NT2/D1 (cell line): ENCODE measurements around the gene TPM1.

Source experiments
- SUZ12 ChIP-seq: IDR thresholded peaks from 2 replicates; pipeline ENCODE4 v1.6.1; 2011; ENCODE audit not compliant: insufficient read length, insufficient read depth; ENCODE audit errors: extremely low read depth
- YY1 ChIP-seq: IDR thresholded peaks from 2 replicates; pipeline ENCODE4 v1.6.1; 2011; ENCODE audit not compliant: insufficient read length, insufficient read depth
- ZNF274 ChIP-seq: IDR thresholded peaks from 2 replicates; pipeline ENCODE4 v1.6.1; 2011; ENCODE audit warnings: mild to moderate bottlenecking, low read depth, low read length

- no peak for TF ChIP-seq ZNF274
- no peak for TF ChIP-seq SUZ12
- no peak for TF ChIP-seq YY1
Measured at GRCh38 chr15:63044645-63045464, 2.3 kb downstream of the TPM1 start.
